COLO668 (cell line): ENCODE measurements around the gene CAMP.
A peak's percentile ranks its signal among the peaks of the same experiment; 100 is the strongest.

Source experiments
- DNase-seq: peaks from one replicate; lab custom pipeline; 2025; ENCODE audit not compliant: unreplicated experiment; lab: John Stamatoyannopoulos, UW

The CAMP gene

DNA sequence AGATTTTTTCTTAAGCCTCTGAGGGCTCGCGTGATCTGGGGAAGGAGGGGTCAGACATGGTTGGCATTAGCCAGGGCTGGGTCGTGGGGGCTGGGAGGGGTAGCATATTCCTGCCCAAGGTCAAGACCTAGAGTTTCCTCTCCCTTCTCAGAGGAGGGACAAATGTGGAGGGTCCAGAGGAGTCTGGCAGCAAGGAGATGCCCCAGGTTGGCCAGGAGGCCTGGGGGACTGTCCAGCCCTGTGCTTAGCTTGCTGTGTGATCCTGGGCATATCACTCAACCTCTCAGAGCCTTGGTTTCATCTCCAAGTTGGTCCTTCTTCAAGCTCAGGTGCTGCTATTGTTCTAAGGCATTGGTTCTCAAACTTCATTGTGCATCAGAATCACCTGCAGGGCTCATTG is 9.1 kb upstream of the CAMP start:
- no peak for DNase-seq

DNA sequence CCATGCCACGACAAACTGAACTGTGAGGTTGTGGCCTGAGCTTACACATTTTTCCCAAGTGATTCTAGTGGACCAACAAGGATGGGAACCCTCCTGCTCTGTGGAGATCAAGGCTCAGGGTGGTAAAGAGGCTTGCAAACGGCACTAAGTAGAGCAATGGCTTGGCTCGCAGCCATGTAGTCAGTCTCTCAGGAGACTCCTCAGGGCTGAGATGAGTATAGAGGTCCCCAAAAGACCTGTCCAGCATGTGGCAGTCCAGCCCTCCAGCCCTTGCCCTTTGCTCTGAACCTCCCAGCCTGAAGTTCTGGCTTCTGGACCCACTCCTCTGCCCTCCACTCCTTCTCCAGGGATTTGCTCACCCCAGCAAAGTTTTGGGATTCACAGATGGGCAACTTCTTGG is 8.3 kb upstream of the CAMP start:
- no peak for DNase-seq

DNA sequence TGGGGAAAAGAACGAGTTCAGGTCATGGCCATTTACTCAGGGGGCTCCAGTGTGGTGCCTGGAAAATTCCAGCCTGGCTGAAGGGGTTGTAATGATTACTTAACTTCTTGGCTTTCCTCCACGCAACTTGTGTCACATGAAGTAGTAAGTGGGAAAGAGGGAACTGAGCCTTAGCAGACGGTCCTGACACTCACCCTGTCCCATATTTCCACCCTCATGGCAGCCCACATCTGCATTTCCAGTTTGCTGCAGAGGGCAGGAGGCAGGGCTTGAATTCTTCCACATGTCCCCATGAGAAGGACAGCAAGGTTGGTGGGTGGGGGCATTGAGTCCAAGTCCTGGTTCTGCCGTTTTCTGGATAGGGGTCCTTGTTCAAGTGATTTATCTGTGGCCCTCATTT is 7.8 kb upstream of the CAMP start:
- DNase-seq: no peak

DNA sequence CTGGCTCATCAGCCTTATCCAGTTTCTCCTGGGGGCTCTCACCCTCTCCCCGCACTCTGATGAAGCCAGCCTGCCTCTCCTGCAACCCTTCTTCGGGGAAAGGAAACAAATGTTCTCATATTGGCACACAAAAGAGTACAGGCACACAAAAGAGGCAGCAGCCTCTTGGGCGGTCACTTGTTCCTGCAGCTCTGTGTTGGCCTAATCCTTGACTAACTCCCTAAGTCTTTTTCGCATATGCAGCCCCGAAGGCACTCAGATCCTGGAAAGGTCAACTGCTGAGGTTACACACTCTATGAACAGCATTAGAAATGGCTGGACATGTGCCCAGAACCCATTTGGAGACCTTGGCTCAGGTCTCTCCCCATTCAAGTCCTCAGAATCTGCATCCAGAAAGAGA is 7.4 kb upstream of the CAMP start:
- DNase-seq: no peak

DNA sequence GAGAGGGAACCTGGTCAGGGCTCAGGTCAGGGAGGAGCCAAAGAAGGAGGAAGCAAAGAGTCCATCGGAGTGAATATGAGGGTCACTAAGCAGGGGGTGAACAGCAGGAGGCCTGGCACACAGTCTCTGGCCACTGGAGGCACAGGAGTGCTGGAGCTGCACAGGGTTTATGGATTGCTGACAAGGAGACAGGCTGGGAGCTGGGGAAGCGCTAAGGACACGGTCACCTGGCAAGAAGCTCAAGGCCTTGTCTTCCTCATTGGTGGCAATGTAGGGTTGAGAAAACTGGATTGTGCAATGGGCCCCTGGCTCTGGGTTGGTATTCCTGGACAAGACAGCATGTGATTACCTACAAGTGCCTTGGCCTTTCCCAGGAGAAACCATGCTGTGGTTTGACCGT is 5.8 kb upstream of the CAMP start:
- no peak for DNase-seq

DNA sequence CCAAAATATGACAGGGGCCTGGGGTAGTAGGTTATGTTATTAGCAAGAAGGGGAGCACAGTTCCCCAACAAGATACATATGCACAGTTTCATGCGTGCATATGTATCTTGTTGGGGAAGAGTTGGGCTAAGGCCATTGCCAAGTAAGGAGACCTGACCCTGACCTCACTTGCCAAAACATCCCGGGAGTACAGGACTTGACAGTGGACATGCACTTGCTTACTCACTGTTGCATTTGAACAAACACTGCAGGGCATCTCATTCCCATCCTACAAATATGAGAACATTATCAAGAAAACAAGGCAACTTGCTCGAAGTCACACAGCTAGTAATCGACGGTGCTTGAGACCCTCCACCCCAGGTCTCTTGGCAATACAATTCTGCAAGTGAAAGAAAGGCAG is 4.8 kb upstream of the CAMP start:
- no peak for DNase-seq

DNA sequence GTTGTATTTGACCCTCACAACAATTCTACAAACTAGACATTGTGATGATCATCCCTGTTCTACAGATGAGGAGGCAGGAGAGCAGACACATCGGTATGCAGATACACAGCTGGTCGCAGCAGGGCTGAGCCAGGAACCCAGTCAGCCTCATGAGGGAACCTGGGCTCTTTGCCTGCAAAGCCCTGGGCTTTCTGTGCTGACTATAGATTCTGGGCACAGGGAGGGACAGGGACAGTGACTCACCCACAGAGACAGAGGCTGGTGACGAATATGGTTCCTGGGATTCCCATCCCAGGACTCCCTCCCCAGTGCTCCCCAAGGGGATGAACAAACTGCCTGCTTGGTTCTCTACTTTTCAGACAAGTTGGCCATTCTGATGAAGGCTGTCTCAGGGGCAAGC is 3.8 kb upstream of the CAMP start:
- no peak for DNase-seq

DNA sequence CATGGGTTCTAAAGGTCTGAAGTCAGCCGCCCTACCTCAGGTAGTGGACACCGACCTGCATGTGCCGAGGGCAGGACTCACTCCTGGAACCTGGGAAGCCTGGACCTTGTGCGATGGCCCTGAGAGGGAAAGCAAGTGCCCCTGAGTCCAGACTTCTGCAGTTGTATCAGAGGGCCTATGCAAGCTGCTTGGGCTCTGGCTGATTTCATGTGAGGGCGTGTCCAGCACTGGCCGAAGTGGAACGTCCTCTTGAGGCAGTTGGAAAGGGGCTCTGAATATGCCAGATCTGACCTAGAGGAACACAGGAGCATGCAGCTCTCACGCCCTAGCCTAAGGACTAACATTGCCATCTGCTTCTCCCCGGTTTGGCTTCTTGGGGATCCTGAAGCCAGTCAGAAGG is 2.5 kb upstream of the CAMP start:
- DNase-seq: no peak

DNA sequence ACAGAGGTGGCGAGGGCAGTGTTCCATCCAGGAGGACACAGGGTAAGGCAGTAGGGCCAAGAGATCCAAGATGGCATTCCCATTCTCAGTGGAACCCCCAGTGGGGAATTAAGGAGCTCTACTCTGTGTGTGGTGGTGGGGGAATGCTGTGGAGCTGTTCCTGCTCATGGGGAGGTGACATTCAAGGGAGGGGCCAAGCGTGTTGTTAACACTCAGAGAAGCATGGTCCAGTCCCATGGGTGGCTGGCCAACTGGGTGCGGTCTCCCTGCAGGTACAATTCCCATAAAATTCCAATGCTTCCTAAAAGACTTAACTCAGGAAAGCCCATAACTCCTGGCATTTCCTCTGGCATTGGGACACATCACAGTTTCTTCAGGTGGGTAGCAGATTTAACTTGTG is 2.3 kb downstream of the CAMP start:
- DNase-seq: no peak

DNA sequence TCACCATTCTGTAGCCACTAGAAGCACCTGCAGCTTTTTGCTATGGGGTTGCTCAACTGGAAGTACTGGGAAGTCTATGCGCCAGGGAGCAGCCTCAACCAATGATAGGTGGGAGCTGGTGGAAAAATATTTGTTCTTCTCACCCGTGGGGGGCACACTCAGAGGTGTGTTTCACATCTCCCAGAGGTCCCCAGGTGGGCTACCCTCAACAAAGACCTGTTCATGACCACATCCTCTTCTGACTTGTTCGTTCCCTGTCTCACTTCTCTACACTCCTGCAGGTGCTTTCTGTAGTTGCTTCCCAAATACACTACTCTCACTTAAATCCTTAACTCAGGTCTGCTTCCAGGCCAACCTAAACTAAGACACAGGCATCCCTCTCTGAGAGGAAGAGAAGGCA is 3.6 kb downstream of the CAMP start:
- no peak for DNase-seq

DNA sequence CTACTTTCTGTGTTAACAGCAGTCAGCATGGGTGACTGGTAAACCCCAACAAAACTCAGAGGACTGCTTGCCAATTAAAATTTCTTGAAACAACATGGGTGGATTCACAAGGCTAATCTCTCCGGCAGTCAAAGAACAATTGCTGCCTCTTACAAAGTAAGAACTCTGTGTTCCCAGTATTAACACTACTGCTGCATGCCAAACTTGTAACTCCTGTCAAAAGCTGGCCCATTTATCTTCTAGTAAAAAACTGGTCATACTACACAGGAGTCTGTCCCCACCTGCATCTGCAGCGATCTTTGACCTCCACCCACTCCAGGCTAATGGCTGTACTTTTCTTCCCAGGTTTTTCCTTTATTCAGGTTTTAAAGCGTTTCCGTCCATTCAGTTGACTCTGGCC is 8.9 kb downstream of the CAMP start:
- DNase-seq: no peak

DNA sequence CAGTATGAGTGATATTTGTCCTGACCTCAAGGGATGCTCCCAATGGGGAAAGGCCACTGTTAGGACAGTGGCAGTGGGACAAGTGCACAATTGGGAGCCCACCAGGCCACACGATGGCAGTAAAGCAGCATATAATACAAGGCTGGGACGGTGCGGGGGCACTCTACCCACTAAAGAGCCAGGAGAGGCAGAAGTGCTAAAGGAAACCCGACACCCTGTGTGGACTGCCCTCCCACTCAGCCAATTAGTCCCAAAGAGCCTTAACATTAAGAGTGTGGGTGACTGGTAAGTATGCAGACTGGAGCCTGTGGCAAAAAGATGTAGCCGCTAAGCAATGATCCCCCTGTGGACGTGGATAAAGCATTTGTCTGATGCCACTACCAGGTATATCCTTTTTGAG is 9.4 kb downstream of the CAMP start:
- peak; percentile 69 for DNase-seq

DNA sequence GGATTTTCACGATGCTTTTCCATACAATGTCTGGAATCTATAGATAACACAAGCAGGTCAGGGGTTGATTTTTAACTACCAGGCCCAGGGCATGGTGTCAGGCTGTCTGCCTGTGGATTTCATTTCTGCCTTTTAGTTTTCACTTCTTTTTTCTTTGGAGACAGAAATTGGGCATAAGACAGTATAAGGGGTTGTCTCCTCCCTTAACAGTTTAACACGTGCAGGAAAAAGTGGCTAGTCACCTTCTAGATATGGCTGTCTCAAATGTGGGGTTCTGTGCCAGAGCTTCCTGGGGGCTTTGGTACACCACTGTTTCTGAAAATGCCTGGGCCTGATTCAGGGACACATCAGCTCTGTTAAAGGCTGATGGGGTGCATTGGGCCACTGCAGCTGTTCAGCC is 10.2 kb downstream of the CAMP start:
- DNase-seq: no peak

DNA sequence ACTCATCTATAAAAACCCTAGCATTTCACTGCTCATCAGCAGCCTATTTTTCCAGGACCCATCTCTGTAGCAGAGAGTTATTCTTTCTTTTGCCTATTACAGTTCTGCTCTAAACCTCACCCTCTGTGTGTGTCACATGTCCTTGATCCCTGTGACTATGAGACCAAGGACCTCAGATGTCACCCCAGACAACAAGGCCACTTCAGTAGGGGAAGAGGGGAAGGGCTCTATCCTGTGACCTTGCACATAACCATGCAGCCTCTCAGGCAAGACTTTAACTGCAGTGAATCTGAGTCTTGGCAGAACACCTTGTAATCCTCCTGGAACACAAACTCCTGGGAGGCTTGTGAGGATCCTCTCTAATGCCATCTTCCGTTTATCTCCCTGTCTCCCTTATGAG is 13.2 kb downstream of the CAMP start:
- DNase-seq: no peak

DNA sequence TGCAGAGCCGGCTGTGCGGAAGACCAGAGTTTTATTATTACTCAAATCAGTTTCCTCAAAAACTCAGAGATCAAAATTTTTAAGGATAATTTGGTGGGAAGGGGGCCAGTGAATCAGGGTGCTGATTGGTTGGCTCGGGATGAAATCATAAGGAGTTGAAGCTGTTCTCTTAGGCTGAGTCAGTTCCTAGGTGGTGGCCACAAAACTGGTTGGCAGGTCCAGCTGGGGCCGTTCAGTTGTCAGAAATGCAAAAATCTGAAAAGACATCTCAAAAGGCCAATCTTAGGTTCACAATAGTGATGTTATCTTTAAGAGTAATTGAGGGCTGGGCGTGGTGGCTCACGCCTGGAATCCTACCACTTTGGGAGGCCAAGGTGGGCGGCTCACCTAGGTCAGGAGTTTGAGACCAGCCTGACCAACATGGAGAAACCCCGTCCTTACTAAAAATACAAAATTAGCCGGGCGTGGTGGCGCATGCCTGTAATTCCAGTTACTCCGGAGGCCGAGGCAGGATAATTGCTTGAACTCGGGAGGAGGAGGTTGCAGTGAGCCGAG is 15.3 kb downstream of the CAMP start:
- no peak for DNase-seq

DNA sequence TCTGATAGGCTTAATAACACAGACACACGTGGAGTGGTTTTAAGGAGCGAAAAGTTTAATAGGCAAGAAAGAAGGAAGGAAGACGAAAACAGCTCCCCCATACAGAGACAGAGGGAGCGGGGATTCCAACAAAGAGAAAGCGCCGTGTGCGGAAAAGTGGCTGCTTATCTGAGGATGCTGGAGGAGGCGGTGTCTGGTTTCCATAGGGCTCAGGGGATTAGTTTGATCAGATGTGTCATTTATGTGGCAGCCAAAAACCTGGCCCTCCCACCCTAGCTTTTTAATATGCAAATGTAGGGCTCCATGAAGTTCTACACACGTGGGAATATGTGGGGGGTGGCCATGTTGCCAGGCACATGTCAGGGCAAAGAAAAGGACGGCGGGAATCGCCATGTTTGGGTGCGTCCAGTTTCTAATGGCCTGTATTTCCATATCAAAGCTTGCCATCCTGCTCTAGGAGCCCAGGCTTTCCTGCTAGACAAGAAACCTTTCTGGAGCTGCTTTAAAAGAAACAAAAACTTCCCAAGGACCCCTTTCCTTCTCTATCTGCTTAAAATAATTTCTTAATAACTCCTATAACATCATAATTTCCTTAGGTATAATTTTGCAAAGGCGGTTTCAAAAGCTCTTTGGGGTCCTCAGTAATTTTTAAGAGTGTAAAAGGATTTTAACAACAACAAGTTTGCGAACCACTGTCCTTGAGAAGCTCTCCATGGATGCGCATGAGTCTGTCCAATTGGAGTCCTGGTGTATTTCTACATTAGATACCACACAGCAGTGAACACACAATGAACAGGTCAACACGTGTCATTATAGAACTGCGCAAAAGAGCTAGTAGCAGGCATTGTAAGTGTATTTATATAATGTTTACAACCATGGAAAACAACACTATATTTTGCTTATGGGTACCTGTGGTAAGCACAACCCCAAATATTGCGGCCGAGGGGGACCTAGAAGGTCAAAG is 17.0 kb downstream of the CAMP start:
- DNase-seq: no peak

DNA sequence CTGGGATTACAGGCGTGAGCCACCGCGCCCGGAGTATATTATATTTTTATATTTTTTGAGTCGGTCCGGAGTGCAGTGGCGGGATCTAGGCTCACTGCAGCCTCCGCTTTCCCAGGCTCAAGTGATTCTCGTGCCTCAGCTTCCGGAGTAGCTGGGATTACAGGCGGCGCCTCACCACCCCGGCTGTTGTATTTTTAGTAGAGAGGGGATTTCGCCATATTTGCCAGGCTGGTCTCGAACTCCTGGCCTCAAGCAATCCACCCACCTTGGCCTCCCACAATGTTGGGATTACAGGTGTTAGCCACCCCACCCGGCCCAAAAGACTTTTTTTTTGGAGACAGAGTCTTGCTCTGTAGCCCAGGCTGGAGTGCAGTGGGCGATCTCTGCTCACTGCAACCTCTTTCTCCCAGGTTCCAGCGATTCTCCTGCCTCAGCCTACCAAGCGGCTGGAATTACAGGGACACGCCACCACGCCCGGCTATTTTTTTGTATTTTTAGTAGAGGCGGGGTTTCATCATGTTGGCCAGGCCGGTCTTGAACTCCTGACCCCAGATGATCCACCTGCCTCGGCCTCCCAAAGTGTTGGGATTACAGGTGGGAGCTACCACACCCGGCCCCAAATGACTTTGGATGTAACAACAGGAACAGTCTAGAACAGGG is 18.6 kb downstream of the CAMP start:
- DNase-seq: peak; percentile 3

DNA sequence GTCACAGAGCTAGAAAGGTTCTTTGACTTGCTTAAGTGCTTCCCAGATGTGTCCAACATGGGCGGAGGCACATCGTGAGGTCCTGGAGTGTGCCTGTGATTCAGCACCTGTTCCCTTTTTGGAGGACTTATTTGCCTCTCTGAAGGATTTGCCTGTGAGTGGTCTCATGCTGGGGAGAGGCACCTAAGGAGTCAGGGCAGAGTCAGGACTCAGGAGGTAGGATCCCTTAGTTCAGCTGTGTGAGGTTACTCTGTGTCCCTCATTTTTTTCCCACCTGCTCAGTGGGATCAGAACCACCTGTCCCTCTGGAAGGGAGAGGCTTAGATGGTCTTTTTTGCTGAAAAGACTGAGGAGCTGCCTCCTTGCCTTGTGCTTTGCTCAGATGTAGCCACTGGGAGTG is 20.6 kb downstream of the CAMP start:
- DNase-seq: no peak

DNA sequence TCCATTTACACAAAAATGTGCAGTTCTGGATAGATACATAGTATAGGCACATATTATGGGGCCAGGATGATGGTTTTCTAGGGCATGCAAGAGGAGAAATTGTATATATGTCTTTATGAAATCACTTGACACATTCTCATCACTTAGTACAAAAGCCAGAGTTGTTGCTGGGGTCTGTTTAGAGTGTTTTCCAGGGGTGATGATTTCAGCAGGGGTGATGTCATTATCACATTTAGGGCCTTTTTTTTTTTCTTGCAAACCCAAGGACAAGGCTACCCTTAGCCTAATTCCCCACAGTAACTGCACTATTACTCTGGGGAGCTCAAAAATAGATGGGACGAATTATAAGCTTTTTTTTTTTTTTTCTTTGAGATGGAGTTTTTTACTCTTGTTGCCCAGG is 21.2 kb downstream of the CAMP start:
- DNase-seq: no peak

DNA sequence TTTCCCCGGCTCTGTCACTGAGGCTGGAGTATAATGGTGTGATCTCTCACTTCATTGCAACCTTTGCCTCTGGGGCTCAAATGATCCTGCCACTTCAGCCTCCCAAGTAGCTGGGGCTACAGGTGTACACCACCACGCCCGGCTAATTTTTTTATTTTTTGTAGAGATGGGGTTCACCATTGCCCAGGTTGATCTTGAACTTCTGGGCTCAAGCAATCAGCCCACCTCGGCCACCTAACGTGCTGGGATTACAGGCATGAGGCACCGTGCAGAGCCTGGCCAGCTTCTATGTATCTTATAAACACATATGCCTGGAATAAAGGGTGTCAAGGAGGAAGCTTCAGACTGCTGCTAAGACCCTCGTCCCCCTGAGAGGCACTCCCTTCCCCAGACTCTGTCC is 21.8 kb downstream of the CAMP start:
- DNase-seq: no peak

DNA sequence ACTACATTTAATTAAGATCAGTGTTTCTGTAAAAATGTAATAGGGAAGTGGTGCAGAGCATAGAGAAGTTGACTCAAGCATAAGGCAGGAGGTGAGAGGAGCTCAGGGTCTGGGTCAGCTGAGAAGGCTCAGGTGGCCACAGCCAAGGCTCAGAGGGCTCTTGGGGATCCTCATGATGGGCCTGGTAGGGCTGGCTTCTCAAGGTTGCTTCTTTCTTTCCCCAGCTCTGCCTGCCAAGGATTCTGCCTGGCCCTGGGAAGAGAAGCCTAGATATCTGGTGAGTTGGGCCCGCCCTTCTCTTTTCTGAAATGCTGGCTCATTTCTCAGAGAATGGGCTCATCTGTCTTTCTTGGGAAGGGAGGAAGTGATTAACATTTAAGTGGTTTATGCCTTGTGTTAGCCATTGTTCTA is 24.1 kb downstream of the CAMP start:
- DNase-seq: no peak

DNA sequence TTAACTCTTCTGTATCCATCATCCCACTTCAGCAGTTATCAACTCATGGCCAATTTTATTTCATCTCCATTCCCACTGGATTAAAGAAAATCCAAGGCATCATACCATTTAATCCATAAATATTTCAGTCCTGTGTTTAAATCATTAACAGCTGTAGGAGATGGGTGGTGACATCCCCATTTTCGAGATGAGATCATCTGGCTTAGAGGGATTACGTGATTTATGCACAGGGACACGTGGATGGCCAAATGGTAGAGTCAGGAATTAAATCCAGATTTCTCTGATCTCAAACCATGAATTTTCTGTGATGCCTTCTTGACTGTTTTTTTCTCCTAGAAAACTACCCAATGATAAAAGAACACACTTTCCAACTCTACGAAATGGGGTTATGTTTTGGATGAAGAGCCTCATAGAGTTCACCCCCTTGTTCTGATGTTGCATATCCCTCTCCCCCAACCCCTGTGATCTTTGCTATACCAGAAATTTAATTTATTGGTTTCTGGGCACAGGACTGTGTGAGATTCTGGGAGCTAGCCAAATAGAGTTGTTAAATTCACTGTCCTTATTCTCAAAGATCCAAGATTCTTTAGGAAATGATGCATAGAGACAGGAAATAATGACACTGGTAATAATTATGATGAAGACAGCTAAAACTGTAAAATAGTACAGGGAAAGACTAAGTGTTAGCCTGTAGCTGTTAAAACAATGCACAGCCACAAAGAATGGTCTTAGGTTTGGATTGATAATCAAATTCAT is 25.0 kb downstream of the CAMP start:
- no peak for DNase-seq
